Femur (tissue), 1 donor: Measurements from ENCODE around the gene SPACA5.
"Not testable (repeated sequence)": the region's sequence is repeated elsewhere in the genome, so short reads cannot be mapped to it uniquely, and the experiment has no call there.

ENCODE experiments used
- DNase-seq: peaks from one replicate; pipeline ENCODE4 v3.0.0-alpha.2; 2017

The SPACA5 gene

GRCh38 chrX:48022100-48022499, 15.3 kb downstream of the SPACA5 start:
- no peak for DNase-seq

- no peak for DNase-seq
Measured at GRCh38 chrX:48022738-48023137, 15.9 kb downstream of the SPACA5 start.

GRCh38 chrX:48025561-48025960, 18.8 kb downstream of the SPACA5 start:
- DNase-seq: peak; percentile 40

- DNase-seq: not testable (repeated sequence)
Measured at GRCh38 chrX:48027545-48027944, 20.8 kb downstream of the SPACA5 start.

- DNase-seq: no peak
Measured at GRCh38 chrX:48028091-48028490, 21.3 kb downstream of the SPACA5 start.

- no peak for DNase-seq
Measured at GRCh38 chrX:48030237-48030636, 23.4 kb downstream of the SPACA5 start.

GRCh38 chrX:48030641-48031173, 23.9 kb downstream of the SPACA5 start:
- DNase-seq: not testable (repeated sequence)

GRCh38 chrX:48035891-48036290, 29.1 kb downstream of the SPACA5 start:
- no peak for DNase-seq

GRCh38 chrX:48043056-48043455, 36.3 kb downstream of the SPACA5 start:
- DNase-seq: no peak

GRCh38 chrX:48045410-48046311, 38.9 kb downstream of the SPACA5 start:
- DNase-seq: no peak

GRCh38 chrX:48046846-48047245, 40.1 kb downstream of the SPACA5 start:
- DNase-seq: no peak

- no peak for DNase-seq
Measured at GRCh38 chrX:48058621-48059295, 52.0 kb downstream of the SPACA5 start.

- no peak for DNase-seq
Measured at GRCh38 chrX:48059296-48059639, 52.5 kb downstream of the SPACA5 start.
